ENCODE measurements around the gene EPB41. TPM values are rescaled to one million over a fixed set of nuclear protein-coding genes. Genes with fewer than 3 reads are reported as not detected.
A peak's percentile ranks its signal among the peaks of the same experiment; 100 is the strongest.

EPB41 gene
- total RNA-seq, 2 experiments from 2014 or later = 94.5 to 95.4 TPM

DNA sequence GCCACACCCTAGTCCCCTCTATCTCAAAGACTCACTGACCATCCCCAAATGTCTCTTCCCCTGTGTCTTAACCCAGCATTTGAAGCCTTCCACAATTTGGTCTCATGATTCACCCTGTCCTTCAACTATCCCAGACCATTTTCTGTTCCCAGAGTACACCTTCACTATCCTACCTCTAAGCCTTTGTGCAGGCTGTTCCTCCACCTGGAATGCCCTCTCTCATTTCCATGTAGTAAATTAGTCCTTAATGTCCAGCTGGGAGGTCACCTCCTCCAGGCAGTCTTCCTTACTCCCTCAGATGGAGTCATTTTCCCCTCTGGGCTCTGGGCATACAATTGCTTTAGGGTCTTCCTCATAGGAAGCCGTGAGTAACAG is 31.1 kb upstream of the EPB41 start:
- no peak for ATAC-seq
- no peaks in the 10 kb centered on the region for H3K27me3 Mint-ChIP-seq (ENCODE audit: low read depth)
- no peak overlapping the region for H3K4me3 Mint-ChIP-seq
- ChIA-PET POLR2A (interaction anchor here (2.1 kb wide), 1 partner anchor 31 kb away, joined by 15 read pairs; the partner anchor contains the start of gene EPB41), CTCF (interaction anchor here (1.1 to 11.2 kb wide), 5 partner anchors 98 to 319 kb away, joined by 3 to 315 read pairs (median 7); partner anchors contain the start of gene SRSF4)
- H3K9me3 Mint-ChIP-seq (ENCODE audit: insufficient read depth) = no peaks in the 10 kb centered on the region
- H3K4me1 Mint-ChIP-seq (ENCODE audit: low read depth) = peaks cover 43% of the 10 kb centered on the region
- no peak for DNase-seq
- H3K27ac Mint-ChIP-seq = no peak overlapping the region
- H3K36me3 Mint-ChIP-seq (ENCODE audit: low read depth) = no peaks in the 10 kb centered on the region

DNA sequence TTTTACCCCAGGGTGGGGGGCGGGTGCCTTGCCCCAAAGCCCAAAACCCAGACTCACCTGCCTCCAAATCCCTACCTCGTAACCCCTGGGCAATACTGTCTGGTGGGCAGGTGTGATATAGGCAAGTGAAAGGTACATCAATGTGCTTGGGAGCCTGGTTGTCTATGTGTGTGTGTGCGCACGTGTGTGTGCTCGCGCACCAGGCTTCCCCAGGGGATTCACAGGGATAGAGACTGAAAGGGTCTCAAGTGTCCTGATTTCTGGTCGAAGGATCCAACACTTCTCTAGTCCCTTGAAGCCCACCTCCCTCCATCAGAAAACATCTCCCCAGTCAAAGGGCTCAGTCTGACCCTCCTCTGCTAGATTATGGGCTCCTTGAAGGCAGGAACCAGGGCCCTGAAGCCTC is 28.9 kb upstream of the EPB41 start:
- Mint-ChIP-seq H3K4me3 (no peak overlapping the region), H3K27me3 (ENCODE audit: low read depth) (no peaks in the 10 kb centered on the region), H3K9me3 (ENCODE audit: insufficient read depth) (no peaks in the 10 kb centered on the region), H3K36me3 (ENCODE audit: low read depth) (no peaks in the 10 kb centered on the region), H3K4me1 (ENCODE audit: low read depth) (peaks cover 59% of the 10 kb centered on the region), H3K27ac (peak overlapping the region; percentile 97)
- no peak for DNase-seq
- ChIA-PET CTCF (interaction anchor here (0.8 to 11.2 kb wide), 14 partner anchors 9 to 317 kb away, joined by 3 to 315 read pairs (median 7); partner anchors contain the start of genes EPB41 and SRSF4), POLR2A (interaction anchor here (0.6 to 2.1 kb wide), 6 partner anchors 29 to 376 kb away, joined by 3 to 15 read pairs (median 4); partner anchors contain the start of genes EPB41 and TAF12)
- no peak for ATAC-seq

DNA sequence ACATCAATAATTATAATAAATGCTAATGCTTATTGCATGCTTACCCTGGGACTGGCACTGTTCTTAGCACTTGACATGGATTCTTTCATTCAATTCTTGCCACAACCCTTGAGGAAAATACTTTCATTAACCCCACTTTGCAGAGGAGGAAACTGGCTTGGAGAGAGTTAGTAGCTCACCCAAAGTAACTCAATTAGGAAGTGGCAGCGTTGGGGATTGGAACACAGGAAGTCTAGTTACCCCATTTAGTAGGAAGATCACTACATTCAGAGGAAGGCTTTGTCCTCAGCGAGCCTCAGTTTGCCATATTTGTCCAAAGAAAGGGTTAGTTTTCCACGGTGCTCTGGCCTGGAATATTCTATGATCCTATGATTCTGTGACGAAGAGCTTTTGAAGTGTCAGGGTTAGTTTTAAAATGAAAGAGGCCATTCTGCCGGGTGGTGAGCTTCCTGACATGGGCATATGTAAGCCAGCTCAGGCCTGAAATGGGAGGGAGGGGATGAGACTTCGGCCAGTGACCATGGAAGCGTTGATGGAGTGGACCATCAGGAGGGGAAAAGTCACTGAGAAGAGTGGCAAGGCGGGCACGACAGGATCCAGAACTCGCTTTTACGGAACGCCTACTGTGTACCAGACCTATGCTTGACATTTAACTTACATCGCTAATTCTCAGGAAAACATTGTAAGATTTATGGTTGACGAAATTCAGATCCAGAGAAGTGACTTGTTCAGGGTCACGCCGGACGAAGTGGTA is 28.2 kb upstream of the EPB41 start:
- ATAC-seq (no peak), DNase-seq (no peak)
- Mint-ChIP-seq H3K4me3 (peak overlapping the region; percentile 80), H3K27me3 (ENCODE audit: low read depth) (no peaks in the 10 kb centered on the region), H3K4me1 (ENCODE audit: low read depth) (peaks cover 59% of the 10 kb centered on the region), H3K9me3 (ENCODE audit: insufficient read depth) (no peaks in the 10 kb centered on the region), H3K27ac (peak overlapping the region; percentile 97), H3K36me3 (ENCODE audit: low read depth) (no peaks in the 10 kb centered on the region)
- CTCF ChIA-PET = interaction anchor here (0.7 to 3.6 kb wide), 7 partner anchors 9 to 316 kb away, joined by 3 to 56 read pairs (median 7); partner anchors contain the start of gene SRSF4
- POLR2A ChIA-PET = interaction anchor here (1.0 kb wide), 1 partner anchor 295 kb away, joined by 3 read pairs; the partner anchor contains the start of gene SRSF4

DNA sequence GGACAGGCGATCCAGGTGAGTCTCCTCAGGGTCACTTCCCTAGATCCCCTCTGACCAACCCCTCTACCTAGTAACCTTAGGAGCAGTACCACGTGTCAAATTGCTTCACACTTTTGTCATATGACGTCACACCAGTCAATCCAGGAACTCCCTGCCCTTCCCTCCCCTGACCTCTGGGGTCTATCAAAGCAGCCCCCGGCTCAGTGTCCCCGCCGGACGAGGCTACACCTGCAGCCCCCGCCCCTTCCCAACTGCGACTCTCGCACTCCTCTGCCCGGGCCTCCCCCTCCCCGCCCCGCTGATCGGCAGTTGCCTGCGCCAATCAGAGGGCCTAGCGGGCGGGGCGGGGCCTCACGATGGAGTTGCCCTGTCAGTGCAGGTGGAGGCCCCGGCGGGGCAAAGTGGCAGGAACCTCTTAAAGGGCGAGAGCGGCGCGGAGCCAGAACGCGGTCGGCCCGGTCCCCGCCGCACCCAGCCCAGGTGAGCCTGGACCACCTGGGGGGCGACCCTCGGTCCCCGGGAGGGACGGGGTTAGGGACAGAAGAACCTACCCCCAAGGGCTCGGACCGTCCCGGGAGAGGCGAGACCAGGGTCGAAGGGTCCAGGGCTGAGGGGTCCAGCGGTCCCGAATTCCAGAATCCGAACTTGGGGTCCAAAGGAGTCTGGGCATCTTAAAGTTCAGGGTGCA is 27.5 kb upstream of the EPB41 start:
- Mint-ChIP-seq H3K27me3 (ENCODE audit: low read depth) (no peaks in the 10 kb centered on the region), H3K4me3 (peak overlapping the region; percentile 80), H3K36me3 (ENCODE audit: low read depth) (no peaks in the 10 kb centered on the region), H3K27ac (peak overlapping the region; percentile 97), H3K4me1 (ENCODE audit: low read depth) (peaks cover 56% of the 10 kb centered on the region), H3K9me3 (ENCODE audit: insufficient read depth) (no peaks in the 10 kb centered on the region)
- ATAC-seq (peak; percentile 81), DNase-seq (peak; percentile 92)
- ChIA-PET CTCF (interaction anchor here (0.7 to 3.6 kb wide), 10 partner anchors 10 to 315 kb away, joined by 3 to 56 read pairs (median 6); partner anchors contain the start of genes EPB41 and SRSF4), POLR2A (interaction anchor here (0.5 to 1.4 kb wide), 3 partner anchors 147 to 295 kb away, joined by 3 to 6 read pairs (median 3); partner anchors contain the start of gene SRSF4)

DNA sequence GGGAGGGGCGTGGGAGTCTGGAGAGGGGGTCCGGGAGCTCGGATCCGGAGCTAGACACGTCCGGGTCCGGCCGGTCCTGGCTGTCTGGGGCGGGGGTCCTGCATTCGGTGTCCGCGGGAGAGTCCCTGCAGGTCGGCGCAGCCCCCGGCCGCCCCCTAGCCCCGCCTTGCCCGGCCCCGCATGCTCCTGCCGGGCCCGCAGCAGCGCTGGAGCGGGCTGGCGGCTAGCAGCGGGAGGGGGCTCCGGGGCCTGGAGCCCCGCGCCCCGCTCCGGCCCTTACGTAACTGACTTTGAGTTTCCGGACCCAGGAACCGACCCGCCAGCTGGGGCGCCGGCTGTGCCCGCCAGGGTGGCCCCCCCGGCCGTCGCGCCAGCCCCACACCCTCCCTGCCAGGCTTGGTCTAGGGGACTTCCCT is 26.9 kb upstream of the EPB41 start:
- Mint-ChIP-seq H3K27ac (peak overlapping the region; percentile 97), H3K36me3 (ENCODE audit: low read depth) (no peaks in the 10 kb centered on the region), H3K9me3 (ENCODE audit: insufficient read depth) (no peaks in the 10 kb centered on the region), H3K4me3 (peak overlapping the region; percentile 87), H3K4me1 (ENCODE audit: low read depth) (peaks cover 52% of the 10 kb centered on the region), H3K27me3 (ENCODE audit: low read depth) (no peaks in the 10 kb centered on the region)
- peak; percentile 55 for DNase-seq
- peak; percentile 13 for ATAC-seq
- ChIA-PET CTCF (interaction anchor here (0.8 to 1.9 kb wide), 5 partner anchors 10 to 294 kb away, joined by 3 to 9 read pairs (median 4); partner anchors contain the start of genes EPB41 and SRSF4), POLR2A (interaction anchor here (0.5 to 1.4 kb wide), 3 partner anchors 27 to 295 kb away, joined by 3 to 6 read pairs (median 5); partner anchors contain the start of genes EPB41 and SRSF4)

DNA sequence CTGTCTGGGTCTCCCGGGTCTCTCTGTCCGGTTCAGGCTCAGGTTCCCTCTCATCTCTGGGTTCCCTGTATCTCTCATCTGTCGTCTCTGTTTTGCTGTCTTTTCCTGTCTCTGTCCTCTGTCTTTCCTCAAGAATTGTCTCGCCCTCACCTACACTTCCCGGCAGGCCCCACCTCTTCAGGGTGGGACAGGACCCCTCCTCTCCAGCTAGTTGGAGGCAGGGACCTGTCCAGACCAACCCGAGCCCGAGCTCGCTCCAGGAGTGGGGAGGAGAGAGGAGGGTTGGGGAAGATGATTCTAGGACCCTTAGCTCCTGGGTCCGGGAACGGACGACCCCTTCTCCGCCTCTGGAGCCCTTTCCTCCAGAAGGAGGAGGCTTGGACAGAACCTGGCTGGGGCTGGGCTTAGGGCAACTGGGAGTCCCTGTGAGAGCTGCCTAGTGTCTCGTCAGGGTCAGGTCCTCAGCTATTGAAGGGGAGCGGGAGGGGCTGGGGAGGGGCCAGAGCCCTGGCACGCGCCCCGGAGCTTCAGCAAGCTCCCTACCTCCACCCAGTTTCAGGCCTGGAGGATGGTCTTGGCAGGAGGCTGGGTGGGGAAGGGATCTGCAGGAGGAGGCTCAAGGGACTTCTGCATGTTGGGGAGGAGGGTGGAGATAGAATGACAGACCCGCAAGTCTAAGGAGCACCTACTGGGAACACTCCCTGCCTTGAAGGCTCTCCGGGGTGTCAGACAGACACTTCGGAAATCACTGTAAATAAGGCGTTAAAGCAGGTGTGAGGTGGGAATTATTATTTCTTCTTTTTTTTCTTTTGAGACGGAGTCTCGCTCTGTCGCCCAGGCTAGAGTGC is 26.3 kb upstream of the EPB41 start:
- CTCF ChIA-PET = interaction anchor here (0.8 to 2.4 kb wide), 7 partner anchors 11 to 314 kb away, joined by 3 to 9 read pairs (median 5); partner anchors contain the start of genes EPB41 and SRSF4
- Mint-ChIP-seq H3K4me1 (ENCODE audit: low read depth) (peaks cover 52% of the 10 kb centered on the region), H3K27me3 (ENCODE audit: low read depth) (no peaks in the 10 kb centered on the region), H3K4me3 (peak overlapping the region; percentile 87), H3K9me3 (ENCODE audit: insufficient read depth) (no peaks in the 10 kb centered on the region), H3K36me3 (ENCODE audit: low read depth) (no peaks in the 10 kb centered on the region), H3K27ac (peak overlapping the region; percentile 89)
- DNase-seq = no peak
- ATAC-seq = no peak
- POLR2A ChIA-PET = interaction anchor here (0.5 to 1.4 kb wide), 3 partner anchors 26 to 294 kb away, joined by 3 to 6 read pairs (median 5); partner anchors contain the start of genes EPB41 and SRSF4

DNA sequence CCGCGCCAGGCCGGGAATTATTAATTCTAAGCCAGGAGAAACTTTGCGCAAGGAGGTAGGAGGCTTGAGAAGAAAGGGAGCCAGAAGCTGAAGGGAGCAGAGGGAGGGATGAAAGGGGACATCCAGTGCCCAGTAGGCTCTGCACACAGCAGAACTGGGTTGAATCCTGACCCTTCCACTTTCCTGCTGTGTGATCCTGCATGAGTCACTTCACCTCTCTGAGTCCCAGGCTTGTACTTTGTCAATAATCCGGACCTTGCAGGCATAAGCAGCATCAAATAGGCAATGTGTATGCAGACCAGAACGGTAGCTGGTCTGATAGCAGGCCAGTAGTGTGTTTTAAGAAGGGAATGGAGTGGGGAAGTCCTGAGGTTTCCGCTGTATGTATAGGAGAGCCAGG is 25.5 kb upstream of the EPB41 start:
- peaks cover 49% of the 10 kb centered on the region for H3K4me1 Mint-ChIP-seq (ENCODE audit: low read depth)
- H3K4me3 Mint-ChIP-seq = peak overlapping the region; percentile 87
- DNase-seq = no peak
- no peaks in the 10 kb centered on the region for H3K27me3 Mint-ChIP-seq (ENCODE audit: low read depth)
- ChIA-PET CTCF (interaction anchor here (1.7 to 3.3 kb wide), 3 partner anchors 12 to 313 kb away, joined by 6 to 20 read pairs (median 8); no protein-coding TSS in a partner anchor), POLR2A (no interaction called here)
- ATAC-seq = no peak
- peaks cover 2% of the 10 kb centered on the region for H3K36me3 Mint-ChIP-seq (ENCODE audit: low read depth)
- H3K9me3 Mint-ChIP-seq (ENCODE audit: insufficient read depth) = no peaks in the 10 kb centered on the region
- H3K27ac Mint-ChIP-seq = peak overlapping the region; percentile 30

DNA sequence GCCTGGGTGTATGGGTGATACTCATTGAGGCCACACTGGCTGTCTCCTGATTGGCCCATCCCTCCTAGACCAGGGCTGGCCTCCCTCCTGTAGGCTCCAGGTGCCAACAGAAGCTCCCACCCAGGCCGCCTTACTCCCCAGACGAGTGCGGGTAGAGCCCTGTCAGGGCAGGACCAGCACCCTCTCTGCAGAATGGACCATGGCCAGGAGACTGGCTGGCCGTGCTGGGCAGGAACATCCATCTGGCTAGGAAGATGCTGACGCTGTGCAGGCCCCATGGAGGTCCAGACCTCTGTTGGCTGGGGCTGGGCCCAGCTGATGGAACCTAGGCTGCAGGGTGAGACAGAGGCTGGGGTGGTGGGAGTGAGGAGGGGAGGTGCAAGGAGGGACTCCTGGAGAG is 25.0 kb upstream of the EPB41 start:
- CTCF ChIA-PET = interaction anchor here (1.7 to 3.3 kb wide), 3 partner anchors 12 to 313 kb away, joined by 6 to 20 read pairs (median 8); no protein-coding TSS in a partner anchor
- Mint-ChIP-seq H3K27ac (peak overlapping the region; percentile 57), H3K9me3 (ENCODE audit: insufficient read depth) (no peaks in the 10 kb centered on the region), H3K4me1 (ENCODE audit: low read depth) (peaks cover 45% of the 10 kb centered on the region), H3K36me3 (ENCODE audit: low read depth) (peaks cover 2% of the 10 kb centered on the region), H3K4me3 (peak overlapping the region; percentile 20), H3K27me3 (ENCODE audit: low read depth) (no peaks in the 10 kb centered on the region)
- POLR2A ChIA-PET = interaction anchor here (0.9 kb wide), 1 partner anchor 144 kb away, joined by 3 read pairs; no protein-coding TSS in a partner anchor
- ATAC-seq (no peak), DNase-seq (no peak)

DNA sequence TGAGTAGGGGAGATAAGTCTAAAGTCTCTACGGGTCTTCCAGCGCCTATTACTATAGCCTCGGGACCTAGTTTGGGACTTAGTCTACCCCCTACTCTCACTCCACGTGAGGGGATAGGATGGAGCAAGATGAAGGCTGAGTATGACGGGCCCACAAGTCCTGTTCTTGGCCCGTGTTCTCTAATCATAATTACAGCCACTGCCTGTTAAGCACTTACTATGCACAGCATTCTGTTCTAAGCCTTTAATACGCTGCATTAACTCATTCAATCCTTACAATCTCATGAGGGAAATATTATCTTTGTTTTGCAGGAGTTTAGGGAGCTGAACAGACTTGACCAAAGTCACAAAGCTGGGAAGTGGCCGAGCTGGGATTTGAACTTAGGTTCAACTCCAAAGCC is 23.9 kb upstream of the EPB41 start:
- ChIA-PET POLR2A (interaction anchor here (0.7 kb wide), 1 partner anchor 36 kb away, joined by 3 read pairs; no protein-coding TSS in a partner anchor), CTCF (interaction anchor here (1.3 to 3.3 kb wide), 5 partner anchors 12 to 312 kb away, joined by 3 to 20 read pairs (median 7); no protein-coding TSS in a partner anchor)
- Mint-ChIP-seq H3K27ac (no peak overlapping the region), H3K9me3 (ENCODE audit: insufficient read depth) (no peaks in the 10 kb centered on the region), H3K4me3 (no peak overlapping the region), H3K36me3 (ENCODE audit: low read depth) (peaks cover 5% of the 10 kb centered on the region), H3K27me3 (ENCODE audit: low read depth) (no peaks in the 10 kb centered on the region), H3K4me1 (ENCODE audit: low read depth) (peaks cover 34% of the 10 kb centered on the region)
- DNase-seq (no peak), ATAC-seq (no peak)

DNA sequence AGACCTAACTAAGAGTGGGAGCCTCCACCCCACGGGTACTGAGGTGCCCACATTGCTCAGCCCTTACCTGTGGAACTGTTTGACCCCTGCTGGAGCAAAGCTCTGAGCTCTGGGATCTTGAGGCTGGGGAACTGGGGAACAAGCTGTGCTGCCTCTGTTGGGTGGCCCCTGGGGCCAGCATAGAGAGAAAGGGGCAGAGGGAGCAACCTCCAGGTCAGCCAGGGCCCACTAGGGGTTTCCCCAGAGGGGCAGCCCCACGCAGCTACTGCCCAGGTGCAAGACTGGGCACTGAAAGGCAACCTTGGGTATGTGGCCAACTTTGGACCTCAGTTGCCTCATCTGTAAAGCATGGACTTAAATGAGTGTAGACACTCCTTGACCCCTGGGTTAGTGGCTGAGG is 23.5 kb upstream of the EPB41 start:
- Mint-ChIP-seq H3K4me1 (ENCODE audit: low read depth) (peaks cover 30% of the 10 kb centered on the region), H3K4me3 (no peak overlapping the region), H3K27me3 (ENCODE audit: low read depth) (no peaks in the 10 kb centered on the region), H3K27ac (no peak overlapping the region), H3K9me3 (ENCODE audit: insufficient read depth) (no peaks in the 10 kb centered on the region), H3K36me3 (ENCODE audit: low read depth) (peaks cover 5% of the 10 kb centered on the region)
- POLR2A ChIA-PET = interaction anchor here (0.7 kb wide), 1 partner anchor 36 kb away, joined by 3 read pairs; no protein-coding TSS in a partner anchor
- DNase-seq = no peak
- CTCF ChIA-PET = interaction anchor here (0.8 to 3.3 kb wide), 7 partner anchors 12 to 312 kb away, joined by 3 to 20 read pairs (median 5); partner anchors contain the start of gene EPB41
- no peak for ATAC-seq
